Parathyroid adenoma (tissue), 2 donors: Measurements from ENCODE around the gene IFNL1.

ENCODE experiments used
- H2AFZ ChIP-seq: fragments of 300-600 bp; sonication (generic); one replicate; pipeline ENCODE4 v1.7.0; 2017; ENCODE audit warnings: antibody characterized with exemption, mild to moderate bottlenecking
- H3K27ac ChIP-seq: fragments of 300-600 bp; sonication (generic); one replicate; pipeline ENCODE4 v1.7.0; 2017
- H3K27me3 ChIP-seq: fragments of 300-600 bp; sonication (generic); one replicate; pipeline ENCODE4 v1.7.0; 2017; ENCODE audit warnings: low read length; ENCODE audit not compliant: control insufficient read depth, insufficient read depth
- H3K36me3 ChIP-seq: fragments of 300-600 bp; sonication (generic); one replicate; pipeline ENCODE4 v1.7.0; 2017; ENCODE audit warnings: low read length; ENCODE audit not compliant: control insufficient read depth, insufficient read depth
- H3K4me1 ChIP-seq: fragments of 300-600 bp; sonication (generic); one replicate; pipeline ENCODE4 v1.7.0; 2017; ENCODE audit warnings: control low read depth
- H3K4me2 ChIP-seq: fragments of 300-600 bp; sonication (generic); one replicate; pipeline ENCODE4 v1.7.0; 2017; ENCODE audit warnings: low read length
- H3K4me3 ChIP-seq: fragments of 300-600 bp; sonication (generic); one replicate; pipeline ENCODE4 v1.7.0; 2017; ENCODE audit warnings: low read depth, low read length
- H3K79me2 ChIP-seq: fragments of 300-600 bp; sonication (generic); one replicate; pipeline ENCODE4 v1.7.0; 2017; ENCODE audit warnings: control low read depth
- H3K9ac ChIP-seq: fragments of 300-600 bp; sonication (generic); one replicate; pipeline ENCODE4 v1.7.0; 2017; ENCODE audit warnings: mild to moderate bottlenecking
- H3K9me3 ChIP-seq: fragments of 300-600 bp; sonication (generic); one replicate; pipeline ENCODE4 v1.7.0; 2017; ENCODE audit warnings: low read length; ENCODE audit not compliant: control insufficient read depth
- CTCF ChIP-seq: fragments of 300-600 bp; sonication (generic); IDR thresholded peaks from one replicate; pipeline ENCODE4 v1.7.0; 2017; ENCODE audit warnings: antibody characterized with exemption, mild to moderate bottlenecking
- donor health status: primary hyperparathyroidism.

IFNL1 gene

GRCh38 chr19:39299404-39299803 lies 3.2 kb downstream of the IFNL1 start:
- Histone ChIP-seq H3K27ac (no peak overlapping the region), H3K27me3 (no peaks in the 10 kb centered on the region), H3K9ac (no peak overlapping the region), H2AFZ (no peak overlapping the region), H3K36me3 (no peaks in the 10 kb centered on the region), H3K4me2 (no peak overlapping the region), H3K4me3 (no peak overlapping the region), H3K79me2 (no peaks in the 10 kb centered on the region), H3K9me3 (no peaks in the 10 kb centered on the region), H3K4me1 (no peaks in the 10 kb centered on the region)
- no peak for TF ChIP-seq CTCF

- no peak overlapping the region for H3K4me2 ChIP-seq
- H3K27me3 ChIP-seq, result no peaks in the 10 kb centered on the region
- no peaks in the 10 kb centered on the region for H3K79me2 ChIP-seq
- no peak overlapping the region for H3K9ac ChIP-seq
- H2AFZ ChIP-seq, result no peak overlapping the region
- H3K4me3 ChIP-seq, result no peak overlapping the region
- TF ChIP-seq CTCF, result no peak
- no peaks in the 10 kb centered on the region for H3K4me1 ChIP-seq
- no peaks in the 10 kb centered on the region for H3K9me3 ChIP-seq
- H3K36me3 ChIP-seq, result no peaks in the 10 kb centered on the region
- no peak overlapping the region for H3K27ac ChIP-seq
These were observed 3.6 kb downstream of the IFNL1 start for GRCh38 chr19:39299832-39300231.

- Histone ChIP-seq H3K36me3 (no peaks in the 10 kb centered on the region), H3K27me3 (no peaks in the 10 kb centered on the region), H3K79me2 (no peaks in the 10 kb centered on the region), H3K4me2 (no peak overlapping the region), H3K4me1 (no peaks in the 10 kb centered on the region), H2AFZ (no peak overlapping the region), H3K27ac (no peak overlapping the region), H3K4me3 (no peak overlapping the region), H3K9me3 (no peaks in the 10 kb centered on the region), H3K9ac (no peak overlapping the region)
- no peak for TF ChIP-seq CTCF
These were observed 4.8 kb downstream of the IFNL1 start for GRCh38 chr19:39301021-39301420.

- H3K27ac ChIP-seq, result no peak overlapping the region
- no peak overlapping the region for H2AFZ ChIP-seq
- no peaks in the 10 kb centered on the region for H3K9me3 ChIP-seq
- no peaks in the 10 kb centered on the region for H3K27me3 ChIP-seq
- no peaks in the 10 kb centered on the region for H3K79me2 ChIP-seq
- no peaks in the 10 kb centered on the region for H3K4me1 ChIP-seq
- H3K4me2 ChIP-seq, result no peak overlapping the region
- H3K36me3 ChIP-seq, result no peaks in the 10 kb centered on the region
- no peak overlapping the region for H3K9ac ChIP-seq
- TF ChIP-seq CTCF, result no peak
- H3K4me3 ChIP-seq, result no peak overlapping the region
These were observed 5.4 kb downstream of the IFNL1 start for GRCh38 chr19:39301562-39301961.

GRCh38 chr19:39303373-39304184 lies 7.4 kb downstream of the IFNL1 start:
- Histone ChIP-seq H3K4me2 (no peak overlapping the region), H3K36me3 (no peaks in the 10 kb centered on the region), H3K9me3 (no peaks in the 10 kb centered on the region), H3K4me1 (no peaks in the 10 kb centered on the region), H3K9ac (no peak overlapping the region), H3K27ac (no peak overlapping the region), H2AFZ (no peak overlapping the region), H3K79me2 (no peaks in the 10 kb centered on the region), H3K4me3 (no peak overlapping the region), H3K27me3 (no peaks in the 10 kb centered on the region)
- TF ChIP-seq CTCF, result no peak
